Choroid plexus epithelial cell (primary cell): ENCODE measurements around the gene TWNK.

Experiments
- DNase-seq: peaks from one replicate; pipeline ENCODE4 v3.0.0-alpha.2; 2010; ENCODE audit warnings: low read depth
- H3K4me3 ChIP-seq: 2 replicates; pipeline ENCODE4 v1.5.1; 2011; ENCODE audit warnings: low read depth, mild to moderate bottlenecking, control low read depth, low read length, moderate library complexity
- TF ChIP-seq, protein P1 (sequence below): conservative IDR thresholded peaks from 2 replicates; pipeline ENCODE4 v1.5.1; 2011; ENCODE audit warnings: low read depth, mild to moderate bottlenecking, control low read depth, inconsistent platforms, low read length, moderate library complexity

Gene TWNK

DNA sequence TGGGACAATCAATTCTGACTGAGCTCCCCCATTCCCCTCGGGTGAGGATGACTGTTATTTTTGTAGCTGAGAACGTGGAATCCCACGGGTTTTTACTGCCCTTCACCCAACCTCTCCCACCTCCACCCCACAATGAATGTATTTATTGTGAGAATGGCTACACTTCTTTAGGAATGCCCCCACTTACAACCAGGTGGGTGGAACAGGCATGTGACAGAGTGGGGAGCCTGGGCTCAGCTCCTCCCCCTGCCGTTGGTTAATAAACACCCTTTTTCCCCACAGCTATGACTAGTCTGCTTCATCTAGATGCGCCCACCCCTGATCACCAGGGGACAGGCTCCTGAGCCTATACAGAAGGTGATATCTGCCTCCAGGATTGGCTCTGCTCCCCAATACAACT, 2.0 kb upstream of the TWNK start:
- no peak for DNase-seq
- no peak overlapping the region for H3K4me3 ChIP-seq
- TF ChIP-seq, protein P1, sequence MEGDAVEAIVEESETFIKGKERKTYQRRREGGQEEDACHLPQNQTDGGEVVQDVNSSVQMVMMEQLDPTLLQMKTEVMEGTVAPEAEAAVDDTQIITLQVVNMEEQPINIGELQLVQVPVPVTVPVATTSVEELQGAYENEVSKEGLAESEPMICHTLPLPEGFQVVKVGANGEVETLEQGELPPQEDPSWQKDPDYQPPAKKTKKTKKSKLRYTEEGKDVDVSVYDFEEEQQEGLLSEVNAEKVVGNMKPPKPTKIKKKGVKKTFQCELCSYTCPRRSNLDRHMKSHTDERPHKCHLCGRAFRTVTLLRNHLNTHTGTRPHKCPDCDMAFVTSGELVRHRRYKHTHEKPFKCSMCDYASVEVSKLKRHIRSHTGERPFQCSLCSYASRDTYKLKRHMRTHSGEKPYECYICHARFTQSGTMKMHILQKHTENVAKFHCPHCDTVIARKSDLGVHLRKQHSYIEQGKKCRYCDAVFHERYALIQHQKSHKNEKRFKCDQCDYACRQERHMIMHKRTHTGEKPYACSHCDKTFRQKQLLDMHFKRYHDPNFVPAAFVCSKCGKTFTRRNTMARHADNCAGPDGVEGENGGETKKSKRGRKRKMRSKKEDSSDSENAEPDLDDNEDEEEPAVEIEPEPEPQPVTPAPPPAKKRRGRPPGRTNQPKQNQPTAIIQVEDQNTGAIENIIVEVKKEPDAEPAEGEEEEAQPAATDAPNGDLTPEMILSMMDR: no peak

DNA sequence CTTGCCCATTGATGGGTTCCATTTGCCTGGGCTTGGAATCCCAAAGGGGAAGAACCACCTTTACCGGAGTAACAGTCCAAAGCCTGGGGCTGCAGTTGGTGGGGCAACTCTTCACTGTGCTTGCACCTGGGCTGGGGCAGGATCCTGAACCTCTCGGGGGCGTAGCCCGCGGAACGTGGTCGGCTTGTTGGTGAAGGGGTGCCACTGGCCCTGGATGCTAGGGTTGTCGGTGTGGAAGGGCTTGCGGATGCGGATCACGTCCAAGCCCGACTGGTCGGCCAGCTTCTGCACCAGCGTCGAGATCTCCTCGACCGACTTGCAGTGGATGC, 756 bp upstream of the TWNK start:
- peak overlapping the region; percentile 100 for H3K4me3 ChIP-seq
- TF ChIP-seq, protein P1: no peak
- DNase-seq: no peak

DNA sequence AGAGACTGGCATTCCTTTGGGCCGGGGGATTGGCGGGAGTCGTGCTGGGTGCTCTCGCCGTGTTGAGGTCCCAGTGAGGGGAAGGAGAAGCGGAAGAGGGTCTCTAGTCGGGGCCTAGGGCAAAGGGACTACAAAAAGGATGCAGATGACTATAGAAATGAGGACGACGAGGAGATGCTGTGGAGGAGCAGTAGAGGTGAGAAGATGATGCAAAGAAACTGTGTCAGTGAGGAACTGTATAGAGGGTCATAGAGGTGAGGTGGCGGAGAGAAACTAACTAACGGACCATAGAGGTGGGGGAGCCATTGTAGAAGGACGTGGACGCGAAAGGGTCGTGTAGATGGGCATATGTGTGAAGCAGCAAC, 324 bp downstream of the TWNK start:
- DNase-seq: no peak
- peak overlapping the region; percentile 100 for H3K4me3 ChIP-seq
- TF ChIP-seq, protein P1: no peak

DNA sequence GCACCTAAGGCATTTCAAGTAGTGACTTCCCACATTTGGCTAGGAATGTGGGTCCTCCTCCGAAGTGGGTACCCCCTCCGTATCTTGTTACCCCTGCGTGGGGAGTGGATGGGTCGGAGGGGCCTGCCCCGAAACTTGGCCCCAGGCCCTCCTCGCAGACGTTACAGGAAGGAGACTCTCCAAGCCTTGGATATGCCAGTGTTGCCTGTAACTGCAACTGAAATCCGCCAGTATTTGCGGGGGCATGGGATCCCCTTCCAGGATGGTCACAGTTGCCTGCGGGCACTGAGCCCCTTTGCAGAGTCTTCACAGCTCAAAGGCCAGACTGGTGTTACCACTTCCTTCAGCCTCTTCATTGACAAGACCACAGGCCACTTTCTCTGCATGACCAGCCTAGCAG, 823 bp downstream of the TWNK start:
- peak overlapping the region; percentile 100 for H3K4me3 ChIP-seq
- TF ChIP-seq, protein P1: no peak
- no peak for DNase-seq

DNA sequence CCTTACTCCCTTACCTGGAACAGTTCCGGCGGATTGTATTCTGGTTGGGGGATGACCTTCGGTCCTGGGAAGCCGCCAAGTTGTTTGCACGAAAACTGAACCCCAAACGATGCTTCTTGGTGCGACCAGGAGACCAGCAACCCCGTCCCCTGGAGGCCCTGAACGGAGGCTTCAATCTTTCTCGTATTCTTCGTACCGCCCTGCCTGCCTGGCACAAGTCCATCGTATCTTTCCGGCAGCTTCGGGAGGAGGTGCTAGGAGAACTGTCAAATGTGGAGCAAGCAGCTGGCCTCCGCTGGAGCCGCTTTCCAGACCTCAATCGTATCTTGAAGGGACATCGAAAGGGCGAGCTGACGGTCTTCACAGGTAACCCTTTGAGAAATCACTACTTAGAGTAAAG, 1.7 kb downstream of the TWNK start:
- H3K4me3 ChIP-seq: no peak overlapping the region
- DNase-seq: no peak
- TF ChIP-seq, protein P1: no peak

DNA sequence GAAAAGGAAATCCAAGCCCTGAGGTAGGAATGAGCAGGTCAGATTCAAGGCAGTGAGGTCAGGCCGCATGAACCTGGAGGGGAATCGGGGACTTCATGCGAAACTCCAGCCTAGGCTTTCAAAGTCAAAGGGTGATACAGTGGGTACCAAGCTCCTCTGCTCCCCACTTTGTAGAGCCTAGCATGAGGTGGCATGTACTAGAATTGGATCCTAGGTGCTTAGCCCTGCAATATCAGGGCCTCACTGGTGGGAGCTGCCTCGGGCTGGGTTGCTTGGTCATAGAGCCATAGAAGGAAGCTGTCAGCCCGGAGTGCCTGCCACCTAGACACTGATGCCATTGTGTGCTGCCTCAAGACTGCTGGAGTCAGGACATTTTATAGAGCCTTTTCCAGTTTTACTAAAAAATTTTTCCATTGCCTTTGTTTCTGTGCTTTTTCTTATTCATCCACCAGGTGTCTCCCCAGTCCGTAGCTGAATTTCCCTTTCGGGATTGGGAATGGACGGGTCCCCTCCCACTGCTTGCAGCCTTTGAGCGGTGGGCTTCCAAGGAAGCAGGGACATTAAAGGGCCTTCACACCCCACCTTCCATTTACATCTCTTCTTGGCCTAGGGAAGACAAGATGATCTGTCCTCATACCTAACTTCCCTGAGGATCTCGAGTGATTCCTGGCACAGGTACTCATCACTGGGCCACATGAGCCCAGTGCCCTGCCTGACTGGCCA, 6.8 kb downstream of the TWNK start:
- no peak overlapping the region for H3K4me3 ChIP-seq
- TF ChIP-seq, protein P1: peak; percentile 78
- DNase-seq: peak; percentile 58

DNA sequence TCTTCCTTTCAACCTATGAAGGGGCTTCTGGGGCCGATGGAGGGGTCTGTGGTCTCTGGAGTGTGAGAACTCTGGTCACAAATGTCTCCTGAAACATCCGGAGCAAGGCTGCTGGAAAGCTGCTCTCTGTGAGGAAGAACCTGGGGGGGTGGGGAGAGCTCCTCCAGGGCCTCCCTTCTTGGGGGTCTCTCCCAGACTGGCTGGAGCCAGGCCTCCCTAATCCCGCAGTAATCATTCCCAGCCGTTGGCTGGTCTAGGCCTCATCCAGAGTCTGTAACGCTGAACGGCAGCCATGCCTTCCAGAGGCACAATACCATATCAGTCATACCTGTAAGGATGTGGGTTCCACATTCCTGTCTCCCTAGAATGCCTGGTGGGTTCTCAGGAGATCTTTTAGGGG, 7.8 kb downstream of the TWNK start:
- TF ChIP-seq, protein P1: no peak
- DNase-seq: no peak
- H3K4me3 ChIP-seq: no peak overlapping the region
